ENCODE results near the gene KASH5.

The KASH5 gene

GRCh38 chr19:49361438-49362047 is 26.5 kb upstream of the KASH5 start:
- DNase-seq (ENCODE audit: low read depth in 1 of 2, low spot score in 1 of 2), result no peak
- TF ChIP-seq REST (IDR thresholded peaks at IDR 0.05; ENCODE audit: insufficient replicate concordance, low read depth) (no peak), POLR2AphosphoS5 (IDR thresholded peaks at IDR 0.05; ENCODE audit: low read depth) (no peak), GABPA (IDR thresholded peaks at IDR 0.05; ENCODE audit: low read depth) (no peak), CTCF (IDR thresholded peaks at IDR 0.05; ENCODE audit: insufficient read depth, low read length) (no peak), SPI1 (IDR thresholded peaks at IDR 0.05; ENCODE audit: borderline replicate concordance, low read depth) (no peak)
- Histone ChIP-seq H3K27me3 (ENCODE audit: insufficient read depth, poor library complexity, severe bottlenecking) (peaks cover 26% of the 10 kb centered on the region), H3K4me3 (replicated peaks; ENCODE audit: insufficient read depth, low read length) (no peak overlapping the region), H3K27ac (replicated peaks) (no peak overlapping the region)

GRCh38 chr19:49362048-49362928 is 25.8 kb upstream of the KASH5 start, which contains the start of gene TEAD2:
Gene TEAD2 (minus strand): TSS chr19:49362416. CDS start chr19:49360075, 2,341 bp downstream.
- TF ChIP-seq REST (IDR thresholded peaks at IDR 0.05; ENCODE audit: insufficient replicate concordance, low read depth) (no peak), POLR2AphosphoS5 (IDR thresholded peaks at IDR 0.05; ENCODE audit: low read depth) (no peak), SPI1 (IDR thresholded peaks at IDR 0.05; ENCODE audit: borderline replicate concordance, low read depth) (no peak), CTCF (IDR thresholded peaks at IDR 0.05; ENCODE audit: insufficient read depth, low read length) (no peak), GABPA (IDR thresholded peaks at IDR 0.05; ENCODE audit: low read depth) (no peak)
- Histone ChIP-seq H3K27ac (replicated peaks) (no peak within 1 kb of the TSS), H3K4me3 (replicated peaks; ENCODE audit: insufficient read depth, low read length) (no peak within 1 kb of the TSS; the same call in 1 of the 2 replicates), H3K27me3 (ENCODE audit: insufficient read depth, poor library complexity, severe bottlenecking) (peaks cover 26% of the 10 kb centered on the region)
- DNase-seq (ENCODE audit: low read depth in 1 of 2, low spot score in 1 of 2), result no peak

- DNase-seq (ENCODE audit: low read depth in 1 of 2, low spot score in 1 of 2), result no peak
These were observed 25.2 kb upstream of the KASH5 start for GRCh38 chr19:49362929-49363267.

More at GRCh38 chr19:49362929-49363267, 25.2 kb upstream of the KASH5 start:
- no peak overlapping the region for H3K27ac ChIP-seq (replicated peaks)
- H3K27me3 ChIP-seq (ENCODE audit: insufficient read depth, poor library complexity, severe bottlenecking), result peaks cover 26% of the 10 kb centered on the region
- TF ChIP-seq REST (IDR thresholded peaks at IDR 0.05; ENCODE audit: insufficient replicate concordance, low read depth), result no peak
- no peak for TF ChIP-seq GABPA (IDR thresholded peaks at IDR 0.05; ENCODE audit: low read depth)
- TF ChIP-seq SPI1 (IDR thresholded peaks at IDR 0.05; ENCODE audit: borderline replicate concordance, low read depth), result no peak
- no peak for TF ChIP-seq POLR2AphosphoS5 (IDR thresholded peaks at IDR 0.05; ENCODE audit: low read depth)
- no peak for TF ChIP-seq CTCF (IDR thresholded peaks at IDR 0.05; ENCODE audit: insufficient read depth, low read length)
- no peak overlapping the region for H3K4me3 ChIP-seq (replicated peaks; ENCODE audit: insufficient read depth, low read length)
